T-helper 2 cell (primary cell): ENCODE results near the gene USHBP1.
A peak's percentile ranks its signal among the peaks of the same experiment; 100 is the strongest.

Experiments used
- DNase-seq, 5 experiments: peaks; one replicate each; pipeline versions ENCODE4 v3.0.0 to v3.0.0-alpha.2; 2012 to 2022

The USHBP1 gene

GRCh38 chr19:17240062-17240752, 24.3 kb downstream of the USHBP1 start:
- DNase-seq, result no peak

DNA sequence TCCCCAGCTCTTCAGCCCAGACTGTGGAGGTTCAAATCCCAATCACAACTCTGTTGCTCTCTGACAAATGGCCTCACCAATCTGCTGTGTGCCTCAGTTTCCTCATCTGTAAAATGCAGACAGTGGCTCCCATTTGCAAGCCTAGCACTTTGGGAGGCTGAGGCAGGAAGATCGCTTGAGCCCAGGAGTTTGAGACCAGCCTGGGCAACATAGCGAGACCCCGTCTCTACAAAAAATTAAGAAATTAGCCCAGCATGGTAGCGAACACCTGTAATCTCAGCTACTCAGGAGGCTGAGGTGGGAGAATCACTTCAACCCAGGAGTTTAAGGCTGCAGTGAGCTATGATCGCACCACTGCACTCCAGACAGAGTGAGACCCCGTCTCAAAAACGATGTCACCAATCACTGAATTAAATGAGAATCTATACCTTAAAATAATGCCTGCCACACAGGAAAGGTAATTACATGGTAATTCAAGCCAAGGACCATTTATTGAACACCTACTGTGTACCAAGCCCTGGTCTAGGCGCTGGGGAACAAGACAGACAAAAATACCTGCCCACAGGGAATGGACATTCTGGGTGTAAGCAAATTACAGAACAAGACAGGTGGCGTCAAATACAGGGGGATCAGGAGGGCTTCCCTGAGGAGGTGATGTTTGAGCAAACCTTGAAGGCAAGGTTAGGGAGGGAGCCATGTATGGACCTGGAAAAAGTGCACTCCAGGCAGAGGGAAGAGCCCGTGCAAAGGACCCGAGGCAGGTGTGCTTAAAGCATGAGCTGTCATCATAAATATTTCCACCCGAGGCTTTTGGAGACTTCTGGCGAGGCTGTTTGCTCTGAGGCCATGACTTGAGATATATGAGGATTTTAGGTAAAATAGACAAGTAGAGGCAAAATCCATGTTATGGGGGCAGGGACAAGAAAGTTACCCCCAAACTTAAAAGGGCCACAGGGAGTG, 26.5 kb downstream of the USHBP1 start:
- no peak for DNase-seq

DNA sequence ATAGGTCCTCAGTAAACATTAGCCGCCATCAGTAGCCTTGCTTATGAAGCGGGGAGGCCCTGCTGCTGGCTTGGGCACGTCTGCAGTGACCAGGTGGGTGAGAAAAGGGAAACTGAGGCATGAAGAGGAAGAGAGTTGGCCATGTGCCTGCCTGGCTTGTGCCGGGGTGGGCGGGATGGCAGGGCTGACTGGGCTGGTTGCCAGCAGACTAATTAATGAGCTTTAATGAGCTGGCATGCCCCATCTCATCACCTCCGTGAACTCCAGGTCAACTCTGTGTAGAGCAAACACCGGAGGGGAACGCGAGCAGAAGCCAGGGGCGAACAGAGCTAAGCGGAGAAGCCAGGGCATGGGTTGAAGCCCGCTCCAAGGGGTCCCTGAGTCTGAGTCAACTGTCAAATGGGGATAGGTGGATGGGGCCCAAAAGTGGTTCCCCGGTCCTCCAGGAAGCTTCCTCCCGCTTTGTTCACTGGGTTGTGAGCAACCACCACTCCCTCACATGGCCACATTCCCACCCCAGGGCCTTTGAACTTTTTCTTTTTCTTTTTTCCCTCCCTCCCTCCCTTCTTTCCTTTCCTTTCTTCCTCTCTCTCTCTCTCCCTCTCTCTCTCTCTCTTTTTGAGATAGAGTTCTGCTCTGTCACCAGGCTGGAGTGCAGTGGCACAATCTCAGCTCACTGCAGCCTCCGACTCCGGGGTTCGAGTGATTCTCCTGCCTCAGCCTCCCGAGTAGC, 27.6 kb downstream of the USHBP1 start:
- DNase-seq, result no peak

DNA sequence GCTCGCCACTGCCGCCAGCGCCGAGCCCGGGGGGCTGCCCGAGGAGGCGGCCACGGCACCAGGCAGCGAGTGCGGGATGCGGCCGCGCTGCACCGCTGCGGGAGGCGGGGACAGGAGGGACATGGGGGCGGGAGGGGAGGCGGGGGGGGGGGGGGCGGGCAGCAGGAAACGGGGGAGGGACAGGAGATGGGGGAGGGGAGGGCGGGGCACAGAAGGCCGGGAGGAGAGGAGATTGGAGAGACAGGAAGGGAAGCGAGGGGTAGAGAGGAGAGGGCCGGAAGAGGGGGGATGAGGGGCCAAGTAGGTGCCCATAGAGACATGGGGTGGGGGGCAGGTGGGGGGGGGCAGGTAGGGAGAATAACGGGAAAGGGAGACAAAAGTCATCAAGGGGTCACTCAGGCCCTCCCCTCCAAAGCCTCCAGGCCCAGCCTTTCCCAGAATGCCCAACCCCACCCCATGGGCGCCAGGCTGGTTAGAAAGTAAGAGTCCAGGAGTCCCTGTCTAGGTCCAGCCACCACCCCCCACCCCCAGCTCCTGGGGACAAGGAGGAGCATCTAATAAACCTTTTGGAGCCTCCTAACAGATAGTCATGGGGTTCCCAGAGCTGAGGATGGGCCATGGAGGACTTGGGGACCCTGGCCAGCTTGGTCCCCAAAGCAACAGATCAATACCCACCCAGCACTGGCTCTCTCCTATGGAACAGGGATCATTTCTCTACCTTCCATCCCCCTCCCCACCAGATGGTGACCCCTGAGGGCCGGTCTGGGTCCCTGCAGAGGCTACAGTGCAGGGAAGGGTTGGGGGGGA, 28.4 kb downstream of the USHBP1 start:
- DNase-seq, result peak in 1 of 5 experiments; percentile 53

GRCh38 chr19:17235300-17235970, 29.1 kb downstream of the USHBP1 start:
- peak; percentile 56 to 81 (median 61) for DNase-seq

GRCh38 chr19:17234911-17235299, 29.6 kb downstream of the USHBP1 start:
- peak; percentile 32 to 71 (median 44) for DNase-seq

DNA sequence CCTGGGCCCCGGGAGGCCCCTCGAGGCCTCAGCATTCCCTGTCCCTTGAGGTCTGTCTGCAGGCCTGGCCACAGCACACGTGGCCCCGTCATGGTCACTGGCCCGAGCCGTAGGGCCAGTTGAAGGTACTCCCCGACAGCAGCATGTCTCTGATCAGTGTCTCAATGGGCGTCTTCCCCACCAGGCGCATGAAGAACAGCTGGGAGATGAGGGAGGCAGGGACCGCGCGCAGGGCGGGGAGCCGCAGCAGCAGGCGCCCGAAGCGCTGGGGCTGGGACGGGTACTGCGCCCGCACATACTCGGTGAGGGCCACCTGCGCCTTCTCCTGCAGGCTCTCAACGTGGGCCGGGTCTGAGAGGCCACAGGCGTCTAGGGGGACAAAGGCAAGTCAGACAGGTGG, 32.3 kb downstream of the USHBP1 start:
- DNase-seq, result no peak

GRCh38 chr19:17229890-17230289, 34.7 kb downstream of the USHBP1 start:
- no peak for DNase-seq

- no peak for DNase-seq
These were observed 36.7 kb downstream of the USHBP1 start for GRCh38 chr19:17227798-17228367.

GRCh38 chr19:17226002-17226933, 38.3 kb downstream of the USHBP1 start, which contains the start of gene OCEL1:
OCEL1 (plus strand) TSS chr19:17226226; CDS start chr19:17226248, 22 bp downstream.
- DNase-seq, result peak; percentile 91 to 98 (median 96)

DNA sequence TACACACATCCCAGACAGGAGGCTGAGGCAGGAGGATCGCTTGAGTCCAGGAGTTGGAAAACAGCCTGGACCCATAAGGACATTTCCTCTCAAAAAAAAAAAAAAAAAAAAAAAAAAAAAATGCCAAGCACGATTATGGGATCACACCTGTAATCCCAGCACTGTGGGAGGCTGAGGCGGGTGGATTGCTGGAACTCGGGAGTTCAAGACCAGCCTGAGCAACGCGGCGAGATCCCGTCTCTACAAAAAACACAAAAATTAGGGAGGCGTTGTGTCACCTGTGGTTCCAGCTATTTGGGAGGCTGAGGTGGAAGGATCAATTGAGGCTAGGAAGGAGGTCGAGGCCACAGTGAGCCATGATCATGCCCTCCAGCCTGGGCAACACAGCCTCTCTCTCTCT, 39.5 kb downstream of the USHBP1 start:
- DNase-seq, result no peak

- DNase-seq, result no peak
These were observed 44.3 kb downstream of the USHBP1 start for GRCh38 chr19:17220207-17220758.

GRCh38 chr19:17219286-17219685, 45.3 kb downstream of the USHBP1 start:
- DNase-seq, result no peak

GRCh38 chr19:17216058-17216670, 48.4 kb downstream of the USHBP1 start:
- no peak for DNase-seq

GRCh38 chr19:17215127-17215971, 49.2 kb downstream of the USHBP1 start, which contains the start of gene USE1:
USE1 (plus strand) TSS chr19:17215357; CDS start chr19:17215406, 49 bp downstream.
- DNase-seq, result peak; percentile 71 to 96 (median 80)

- no peak for DNase-seq
These were observed 49.9 kb downstream of the USHBP1 start for GRCh38 chr19:17214508-17215126.

- no peak for DNase-seq
These were observed 51.2 kb downstream of the USHBP1 start for GRCh38 chr19:17213334-17213733.
